ENCODE results near the gene LRRC23. TPM values are rescaled to one million over a fixed set of nuclear protein-coding genes. Genes with fewer than 3 reads are reported as not detected.

Gene LRRC23
- total and polyA plus RNA-seq, 2 of the 13 experiments (the other 11 are each of a cell fraction or from before 2014, with no cell fraction given) = 6.0 to 7.8 TPM

DNA sequence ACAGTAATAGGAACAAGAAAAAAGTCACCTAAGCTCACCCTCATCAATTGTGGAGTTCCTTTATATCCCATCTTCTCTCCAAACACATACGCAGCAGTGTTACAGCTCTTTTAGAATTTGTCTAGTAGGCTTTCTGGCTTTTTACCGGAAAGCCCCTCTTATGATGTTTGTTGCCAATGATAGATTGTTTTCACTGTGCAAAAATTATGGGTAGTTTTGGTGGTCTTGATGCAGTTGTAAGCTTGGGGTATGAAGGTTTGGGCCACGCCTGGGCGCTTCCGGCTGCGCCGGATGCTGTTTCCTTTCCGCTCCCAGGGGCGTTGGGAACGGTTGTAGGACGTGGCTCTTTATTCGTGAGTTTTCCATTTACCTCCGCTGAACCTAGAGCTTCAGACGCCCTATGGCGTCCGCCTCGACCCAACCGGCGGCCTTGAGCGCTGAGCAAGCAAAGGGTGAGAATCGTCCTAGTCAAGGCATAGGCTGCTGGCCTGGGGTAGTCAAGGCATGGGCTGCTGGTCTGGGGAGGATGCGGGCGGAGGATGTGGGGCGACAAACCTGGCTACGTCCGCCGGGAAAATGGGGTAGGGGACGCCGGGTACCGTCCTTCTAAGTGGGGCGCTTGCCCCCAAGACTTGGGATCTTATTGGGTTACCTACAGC, 39.2 kb downstream of the LRRC23 start, which contains the start of the genes C12orf57 and RNU7-1 (continued):
- peak; percentile 89 for TF ChIP-seq SOX13 (IDR thresholded peaks at IDR 0.05)
- peak; percentile 70 to 98; a peak in 2 of 4 replicates for TF ChIP-seq SOX13 (CRISPR knock-in tag; conservative IDR thresholded peaks at IDR 0.05 in 1 of 2, IDR thresholded peaks at IDR 0.05 in 1 of 2)
- TF ChIP-seq ZNF143 (CRISPR knock-in tag; IDR thresholded peaks at IDR 0.05) = no peak
- TF ChIP-seq SMC3 (IDR thresholded peaks at IDR 0.05; ENCODE audit: low read length) = no peak
- TF ChIP-seq ASH2L (IDR thresholded peaks at IDR 0.05; ENCODE audit: insufficient read length, low read depth, low read length) = no peak
- TF ChIP-seq ZNF547 (CRISPR knock-in tag; IDR thresholded peaks at IDR 0.05) = no peak
- TF ChIP-seq ZNF230 (CRISPR knock-in tag; IDR thresholded peaks at IDR 0.05) = no peak; the same call in 1 of the 2 replicates
- TF ChIP-seq, protein P1, sequence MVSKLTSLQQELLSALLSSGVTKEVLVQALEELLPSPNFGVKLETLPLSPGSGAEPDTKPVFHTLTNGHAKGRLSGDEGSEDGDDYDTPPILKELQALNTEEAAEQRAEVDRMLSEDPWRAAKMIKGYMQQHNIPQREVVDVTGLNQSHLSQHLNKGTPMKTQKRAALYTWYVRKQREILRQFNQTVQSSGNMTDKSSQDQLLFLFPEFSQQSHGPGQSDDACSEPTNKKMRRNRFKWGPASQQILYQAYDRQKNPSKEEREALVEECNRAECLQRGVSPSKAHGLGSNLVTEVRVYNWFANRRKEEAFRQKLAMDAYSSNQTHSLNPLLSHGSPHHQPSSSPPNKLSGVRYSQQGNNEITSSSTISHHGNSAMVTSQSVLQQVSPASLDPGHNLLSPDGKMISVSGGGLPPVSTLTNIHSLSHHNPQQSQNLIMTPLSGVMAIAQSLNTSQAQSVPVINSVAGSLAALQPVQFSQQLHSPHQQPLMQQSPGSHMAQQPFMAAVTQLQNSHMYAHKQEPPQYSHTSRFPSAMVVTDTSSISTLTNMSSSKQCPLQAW (CRISPR knock-in tag; IDR thresholded peaks at IDR 0.05) = no peak
- TF ChIP-seq JUNB (CRISPR knock-in tag; IDR thresholded peaks at IDR 0.05; ENCODE audit: borderline replicate concordance) = peak; percentile 77
- TF ChIP-seq ZNF761 (CRISPR knock-in tag; conservative IDR thresholded peaks at IDR 0.05) = peak; percentile 83
- peak; percentile 97 for TF ChIP-seq TOE1 (CRISPR knock-in tag; IDR thresholded peaks at IDR 0.05)
- TF ChIP-seq RBFOX2 (IDR thresholded peaks at IDR 0.05; ENCODE audit: low read depth, low read length) = peak; percentile 91
- TF ChIP-seq, protein P2, sequence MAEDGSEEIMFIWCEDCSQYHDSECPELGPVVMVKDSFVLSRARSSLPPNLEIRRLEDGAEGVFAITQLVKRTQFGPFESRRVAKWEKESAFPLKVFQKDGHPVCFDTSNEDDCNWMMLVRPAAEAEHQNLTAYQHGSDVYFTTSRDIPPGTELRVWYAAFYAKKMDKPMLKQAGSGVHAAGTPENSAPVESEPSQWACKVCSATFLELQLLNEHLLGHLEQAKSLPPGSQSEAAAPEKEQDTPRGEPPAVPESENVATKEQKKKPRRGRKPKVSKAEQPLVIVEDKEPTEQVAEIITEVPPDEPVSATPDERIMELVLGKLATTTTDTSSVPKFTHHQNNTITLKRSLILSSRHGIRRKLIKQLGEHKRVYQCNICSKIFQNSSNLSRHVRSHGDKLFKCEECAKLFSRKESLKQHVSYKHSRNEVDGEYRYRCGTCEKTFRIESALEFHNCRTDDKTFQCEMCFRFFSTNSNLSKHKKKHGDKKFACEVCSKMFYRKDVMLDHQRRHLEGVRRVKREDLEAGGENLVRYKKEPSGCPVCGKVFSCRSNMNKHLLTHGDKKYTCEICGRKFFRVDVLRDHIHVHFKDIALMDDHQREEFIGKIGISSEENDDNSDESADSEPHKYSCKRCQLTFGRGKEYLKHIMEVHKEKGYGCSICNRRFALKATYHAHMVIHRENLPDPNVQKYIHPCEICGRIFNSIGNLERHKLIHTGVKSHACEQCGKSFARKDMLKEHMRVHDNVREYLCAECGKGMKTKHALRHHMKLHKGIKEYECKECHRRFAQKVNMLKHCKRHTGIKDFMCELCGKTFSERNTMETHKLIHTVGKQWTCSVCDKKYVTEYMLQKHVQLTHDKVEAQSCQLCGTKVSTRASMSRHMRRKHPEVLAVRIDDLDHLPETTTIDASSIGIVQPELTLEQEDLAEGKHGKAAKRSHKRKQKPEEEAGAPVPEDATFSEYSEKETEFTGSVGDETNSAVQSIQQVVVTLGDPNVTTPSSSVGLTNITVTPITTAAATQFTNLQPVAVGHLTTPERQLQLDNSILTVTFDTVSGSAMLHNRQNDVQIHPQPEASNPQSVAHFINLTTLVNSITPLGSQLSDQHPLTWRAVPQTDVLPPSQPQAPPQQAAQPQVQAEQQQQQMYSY (CRISPR knock-in tag; IDR thresholded peaks at IDR 0.05) = no peak
- TF ChIP-seq CAMTA2 (CRISPR knock-in tag; IDR thresholded peaks at IDR 0.05; ENCODE audit: borderline replicate concordance) = no peak
- TF ChIP-seq SP140L (CRISPR knock-in tag; IDR thresholded peaks at IDR 0.05; ENCODE audit: borderline replicate concordance) = peak; percentile 98
- TF ChIP-seq, protein P3, sequence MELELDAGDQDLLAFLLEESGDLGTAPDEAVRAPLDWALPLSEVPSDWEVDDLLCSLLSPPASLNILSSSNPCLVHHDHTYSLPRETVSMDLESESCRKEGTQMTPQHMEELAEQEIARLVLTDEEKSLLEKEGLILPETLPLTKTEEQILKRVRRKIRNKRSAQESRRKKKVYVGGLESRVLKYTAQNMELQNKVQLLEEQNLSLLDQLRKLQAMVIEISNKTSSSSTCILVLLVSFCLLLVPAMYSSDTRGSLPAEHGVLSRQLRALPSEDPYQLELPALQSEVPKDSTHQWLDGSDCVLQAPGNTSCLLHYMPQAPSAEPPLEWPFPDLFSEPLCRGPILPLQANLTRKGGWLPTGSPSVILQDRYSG (CRISPR knock-in tag; IDR thresholded peaks at IDR 0.05) = no peak; the same call in 1 of the 2 replicates
- TF ChIP-seq KDM6A (CRISPR knock-in tag; IDR thresholded peaks at IDR 0.05; ENCODE audit: low read depth) = no peak; the same call in 1 of the 2 replicates
- TF ChIP-seq AHR (CRISPR knock-in tag; IDR thresholded peaks at IDR 0.05) = no peak
- peak; percentile 37; the same call in 1 of the 2 replicates for TF ChIP-seq ZFP82 (CRISPR knock-in tag; IDR thresholded peaks at IDR 0.05; ENCODE audit: borderline replicate concordance)
- TF ChIP-seq, protein P4, sequence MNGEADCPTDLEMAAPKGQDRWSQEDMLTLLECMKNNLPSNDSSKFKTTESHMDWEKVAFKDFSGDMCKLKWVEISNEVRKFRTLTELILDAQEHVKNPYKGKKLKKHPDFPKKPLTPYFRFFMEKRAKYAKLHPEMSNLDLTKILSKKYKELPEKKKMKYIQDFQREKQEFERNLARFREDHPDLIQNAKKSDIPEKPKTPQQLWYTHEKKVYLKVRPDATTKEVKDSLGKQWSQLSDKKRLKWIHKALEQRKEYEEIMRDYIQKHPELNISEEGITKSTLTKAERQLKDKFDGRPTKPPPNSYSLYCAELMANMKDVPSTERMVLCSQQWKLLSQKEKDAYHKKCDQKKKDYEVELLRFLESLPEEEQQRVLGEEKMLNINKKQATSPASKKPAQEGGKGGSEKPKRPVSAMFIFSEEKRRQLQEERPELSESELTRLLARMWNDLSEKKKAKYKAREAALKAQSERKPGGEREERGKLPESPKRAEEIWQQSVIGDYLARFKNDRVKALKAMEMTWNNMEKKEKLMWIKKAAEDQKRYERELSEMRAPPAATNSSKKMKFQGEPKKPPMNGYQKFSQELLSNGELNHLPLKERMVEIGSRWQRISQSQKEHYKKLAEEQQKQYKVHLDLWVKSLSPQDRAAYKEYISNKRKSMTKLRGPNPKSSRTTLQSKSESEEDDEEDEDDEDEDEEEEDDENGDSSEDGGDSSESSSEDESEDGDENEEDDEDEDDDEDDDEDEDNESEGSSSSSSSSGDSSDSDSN (CRISPR knock-in tag; IDR thresholded peaks at IDR 0.05) = peak; percentile 67; the same call in 1 of the 2 replicates
